Measurements from ENCODE around the gene CCDC136. TPM values are rescaled to one million over a fixed set of nuclear protein-coding genes. Genes with fewer than 3 reads are reported as not detected.
A peak's percentile ranks its signal among the peaks of the same experiment; 100 is the strongest.

The CCDC136 gene
- total RNA-seq, 1 experiment from 2014 or later, result 31.1 TPM

DNA sequence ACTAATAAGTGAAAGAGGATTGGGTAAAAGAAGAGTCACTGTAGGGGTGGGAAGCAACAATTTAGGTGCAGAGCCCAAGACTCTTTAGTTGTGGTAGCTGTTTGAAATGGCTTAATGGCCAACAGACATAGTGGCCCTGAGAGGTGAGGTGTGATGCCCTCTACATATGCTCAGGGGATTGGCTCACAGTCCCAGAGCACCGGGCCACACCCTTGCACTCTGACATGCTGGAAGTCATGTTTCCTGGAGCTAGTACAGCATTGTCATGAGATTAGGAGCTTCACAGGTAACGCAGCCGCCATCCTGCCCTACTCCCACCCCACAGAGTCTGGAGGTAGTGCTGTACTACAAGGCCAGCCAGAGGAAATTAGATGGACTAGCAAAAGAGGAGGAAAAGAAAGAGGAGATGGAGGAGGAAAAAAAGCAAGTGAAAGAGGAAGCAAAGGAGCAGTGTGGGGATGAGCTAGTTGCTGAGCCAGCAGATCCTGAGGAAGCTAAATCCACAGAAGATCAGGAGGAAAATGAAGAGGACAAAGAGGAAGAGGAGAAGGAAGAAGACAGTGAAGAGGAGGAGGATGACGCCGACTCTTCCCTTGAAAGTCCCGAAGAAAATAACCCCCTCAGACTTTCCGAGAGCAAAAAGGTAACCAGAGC is 23.6 kb downstream of the CCDC136 start:
- TF ChIP-seq, protein P1, sequence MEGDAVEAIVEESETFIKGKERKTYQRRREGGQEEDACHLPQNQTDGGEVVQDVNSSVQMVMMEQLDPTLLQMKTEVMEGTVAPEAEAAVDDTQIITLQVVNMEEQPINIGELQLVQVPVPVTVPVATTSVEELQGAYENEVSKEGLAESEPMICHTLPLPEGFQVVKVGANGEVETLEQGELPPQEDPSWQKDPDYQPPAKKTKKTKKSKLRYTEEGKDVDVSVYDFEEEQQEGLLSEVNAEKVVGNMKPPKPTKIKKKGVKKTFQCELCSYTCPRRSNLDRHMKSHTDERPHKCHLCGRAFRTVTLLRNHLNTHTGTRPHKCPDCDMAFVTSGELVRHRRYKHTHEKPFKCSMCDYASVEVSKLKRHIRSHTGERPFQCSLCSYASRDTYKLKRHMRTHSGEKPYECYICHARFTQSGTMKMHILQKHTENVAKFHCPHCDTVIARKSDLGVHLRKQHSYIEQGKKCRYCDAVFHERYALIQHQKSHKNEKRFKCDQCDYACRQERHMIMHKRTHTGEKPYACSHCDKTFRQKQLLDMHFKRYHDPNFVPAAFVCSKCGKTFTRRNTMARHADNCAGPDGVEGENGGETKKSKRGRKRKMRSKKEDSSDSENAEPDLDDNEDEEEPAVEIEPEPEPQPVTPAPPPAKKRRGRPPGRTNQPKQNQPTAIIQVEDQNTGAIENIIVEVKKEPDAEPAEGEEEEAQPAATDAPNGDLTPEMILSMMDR (conservative IDR thresholded peaks at IDR 0.05), result no peak
- Mint-ChIP-seq H3K27ac (peak overlapping the region in 1 of 3 experiments; percentile 4; a peak in 1 of 7 replicates), H3K36me3 (ENCODE audit: insufficient read depth in 1 of 3, low read depth in 3 of 3) (peaks cover 2 to 13% (median 4%) of the 10 kb centered on the region in 3 experiments; a peak in 4 of 7 replicates), H3K4me1 (peaks cover 4 to 6% of the 10 kb centered on the region in 2 experiments; a peak in 3 of 4 replicates), H3K27me3 (ENCODE audit: low read depth) (no peaks in the 10 kb centered on the region), H3K4me3 (no peak overlapping the region), H3K9me3 (no peaks in the 10 kb centered on the region)
- Histone ChIP-seq H3K18ac (ENCODE audit: insufficient read length, low read depth, low read length) (no peak overlapping the region), H3T11ph (ENCODE audit: low read length) (no peak overlapping the region), H4K8ac (replicated peaks; ENCODE audit: insufficient read length, low read depth, low read length) (no peak overlapping the region), H3K56ac (ENCODE audit: insufficient read length, low read depth, low read length) (no peak overlapping the region), H2BK12ac (ENCODE audit: insufficient read length, low read depth, low read length) (no peak overlapping the region), H3K9me3 (ENCODE audit: control insufficient read depth, low read depth, low read length) (no peaks in the 10 kb centered on the region), H2BK120ac (ENCODE audit: low read depth, low read length, poor library complexity, severe bottlenecking) (no peak overlapping the region), H3K27me3 (ENCODE audit: insufficient read depth, low read length) (no peaks in the 10 kb centered on the region), H4K5ac (ENCODE audit: insufficient read length, low read depth, low read length) (no peak overlapping the region), H3K4me1 (ENCODE audit: insufficient read depth, low read length) (0 out of 2 replicates have a peak, but pooled peaks cover 3% of the 10 kb centered on the region), H3K79me2 (ENCODE audit: insufficient read depth, low read length) (no peaks in the 10 kb centered on the region), H2BK15ac (ENCODE audit: low read depth, low read length) (no peak overlapping the region), H4K91ac (ENCODE audit: insufficient read length, low read depth, low read length) (no peak overlapping the region), H3K23me2 (ENCODE audit: insufficient read length, low read depth, low read length, poor library complexity, severe bottlenecking) (no peaks in the 10 kb centered on the region), H3K23ac (ENCODE audit: insufficient read length, low read depth, low read length) (no peak overlapping the region), H2AK5ac (ENCODE audit: insufficient read length, low read length) (no peak overlapping the region), H3K14ac (ENCODE audit: insufficient read depth, low read length) (no peak overlapping the region), H3K9ac (ENCODE audit: extremely low read depth, insufficient read length, low read length) (no peak overlapping the region), H2AFZ (ENCODE audit: low read length) (no peak overlapping the region), H3K4ac (ENCODE audit: low read depth, low read length) (no peak overlapping the region), H3K79me1 (ENCODE audit: insufficient read depth, low read depth, low read length, poor library complexity, severe bottlenecking) (no peaks in the 10 kb centered on the region), H3K4me2 (ENCODE audit: insufficient read depth, insufficient read length, low read length) (no peak overlapping the region), H2BK20ac (ENCODE audit: low read depth, low read length, poor library complexity, severe bottlenecking) (no peak overlapping the region), H2BK5ac (ENCODE audit: insufficient read length, low read length) (no peak overlapping the region), H3K27ac (ENCODE audit: insufficient read length, low read depth, low read length) (no peak overlapping the region), H4K20me1 (ENCODE audit: control insufficient read depth, insufficient read depth, insufficient read length) (no peaks in the 10 kb centered on the region)
- no CpG with 5 or more reads among the region's 7 CpGs for WGBS (ENCODE audit: extremely low coverage, insufficient read length, low lambda C conversion rate)
- no peak for DNase-seq
